ENCODE data around the gene BRIP1. TPM values are rescaled to one million over a fixed set of nuclear protein-coding genes. Genes with fewer than 3 reads are reported as not detected.

The BRIP1 gene
- total RNA-seq, 3 donors from 2014 or later (not counting 1 experiment from before 2014, with no cell fraction given) = 2.7 to 3.7 (median 2.9) TPM

GRCh38 chr17:61842899-61843298 is 20.4 kb downstream of the BRIP1 start:
- WGBS (ENCODE audit: insufficient coverage) = no CpG with 5 or more reads among the region's 1 CpG
- intact Hi-C loops (cut with micrococcal nuclease) = no loop called here
- Histone ChIP-seq H3K27me3 (ENCODE audit: control insufficient read depth, insufficient read depth, low read length) (no peaks in the 10 kb centered on the region), H3K4me3 (ENCODE audit: low read length) (no peak overlapping the region), H3K36me3 (ENCODE audit: control insufficient read depth, insufficient read depth, low read length) (no peaks in the 10 kb centered on the region), H3K27ac (ENCODE audit: low read length) (no peak overlapping the region), H3K4me1 (ENCODE audit: control insufficient read depth, insufficient read depth, low read length) (no peaks in the 10 kb centered on the region), H3K9me3 (ENCODE audit: control insufficient read depth, insufficient read depth, low read length) (no peaks in the 10 kb centered on the region)
- Mint-ChIP-seq H3K27me3 (ENCODE audit: low read depth in 2 of 2) (no peaks in the 10 kb centered on the region), H3K4me3 (no peak overlapping the region), H3K9me3 (no peaks in the 10 kb centered on the region), H3K4me1 (no peaks in the 10 kb centered on the region), H3K36me3 (no peaks in the 10 kb centered on the region), H3K27ac (no peak overlapping the region)
- DNase-seq = no peak
- no peak for TF ChIP-seq CTCF (IDR thresholded peaks at IDR 0.05)
- no peak for ATAC-seq

- no CpG with 5 or more reads among the region's 1 CpG for WGBS (ENCODE audit: insufficient coverage)
- Mint-ChIP-seq H3K4me1 (no peaks in the 10 kb centered on the region), H3K36me3 (no peaks in the 10 kb centered on the region), H3K4me3 (no peak overlapping the region), H3K9me3 (no peaks in the 10 kb centered on the region), H3K27ac (no peak overlapping the region), H3K27me3 (ENCODE audit: low read depth in 2 of 2) (no peaks in the 10 kb centered on the region)
- H3K9me3 ChIP-seq (ENCODE audit: control insufficient read depth, insufficient read depth, low read length) = no peaks in the 10 kb centered on the region
- DNase-seq (no peak), ATAC-seq (no peak)
- no peak overlapping the region for H3K27ac ChIP-seq (ENCODE audit: low read length)
- H3K4me3 ChIP-seq (ENCODE audit: low read length) = no peak overlapping the region
- intact Hi-C loops (cut with micrococcal nuclease) = loop anchor here (10.0 kb wide), 1 partner anchor 1115 kb away; no protein-coding TSS in a partner anchor
- H3K36me3 ChIP-seq (ENCODE audit: control insufficient read depth, insufficient read depth, low read length) = no peaks in the 10 kb centered on the region
- H3K27me3 ChIP-seq (ENCODE audit: control insufficient read depth, insufficient read depth, low read length) = no peaks in the 10 kb centered on the region
- no peak for TF ChIP-seq CTCF (IDR thresholded peaks at IDR 0.05)
- H3K4me1 ChIP-seq (ENCODE audit: control insufficient read depth, insufficient read depth, low read length) = no peaks in the 10 kb centered on the region
These were observed 24.0 kb downstream of the BRIP1 start for GRCh38 chr17:61839300-61839786.

GRCh38 chr17:61837175-61838051 is 25.9 kb downstream of the BRIP1 start:
- Mint-ChIP-seq H3K27me3 (ENCODE audit: low read depth in 2 of 2) (no peaks in the 10 kb centered on the region), H3K4me3 (no peak overlapping the region), H3K36me3 (no peaks in the 10 kb centered on the region), H3K27ac (no peak overlapping the region), H3K4me1 (no peaks in the 10 kb centered on the region), H3K9me3 (no peaks in the 10 kb centered on the region)
- Histone ChIP-seq H3K4me1 (ENCODE audit: control insufficient read depth, insufficient read depth, low read length) (no peaks in the 10 kb centered on the region), H3K27me3 (ENCODE audit: control insufficient read depth, insufficient read depth, low read length) (no peaks in the 10 kb centered on the region), H3K4me3 (ENCODE audit: low read length) (no peak overlapping the region), H3K36me3 (ENCODE audit: control insufficient read depth, insufficient read depth, low read length) (no peaks in the 10 kb centered on the region), H3K9me3 (ENCODE audit: control insufficient read depth, insufficient read depth, low read length) (no peaks in the 10 kb centered on the region), H3K27ac (ENCODE audit: low read length) (no peak overlapping the region)
- TF ChIP-seq CTCF (IDR thresholded peaks at IDR 0.05) = peak; percentile 72
- intact Hi-C loops (cut with micrococcal nuclease) = loop anchor here (1.0 to 10.0 kb wide), 3 partner anchors 201 to 1113 kb away; no protein-coding TSS in a partner anchor
- ATAC-seq = peak; percentile 60 to 72 (median 68)
- WGBS (ENCODE audit: insufficient coverage) = 22% methylated on average over 1 of the region's 4 CpGs
- peak; percentile 37 to 76 for DNase-seq
